GM12873 (cell line): ENCODE measurements around the gene TMEM190.

Experiments
- TF ChIP-seq, protein P1 (sequence below): IDR thresholded peaks from 2 replicates; pipeline ENCODE4 v1.5.1; 2012; ENCODE audit warnings: low read depth, mild to moderate bottlenecking, moderate library complexity, low read length, control low read depth; ENCODE audit not compliant: insufficient read depth; ENCODE audit errors: missing control alignments

Gene TMEM190

DNA sequence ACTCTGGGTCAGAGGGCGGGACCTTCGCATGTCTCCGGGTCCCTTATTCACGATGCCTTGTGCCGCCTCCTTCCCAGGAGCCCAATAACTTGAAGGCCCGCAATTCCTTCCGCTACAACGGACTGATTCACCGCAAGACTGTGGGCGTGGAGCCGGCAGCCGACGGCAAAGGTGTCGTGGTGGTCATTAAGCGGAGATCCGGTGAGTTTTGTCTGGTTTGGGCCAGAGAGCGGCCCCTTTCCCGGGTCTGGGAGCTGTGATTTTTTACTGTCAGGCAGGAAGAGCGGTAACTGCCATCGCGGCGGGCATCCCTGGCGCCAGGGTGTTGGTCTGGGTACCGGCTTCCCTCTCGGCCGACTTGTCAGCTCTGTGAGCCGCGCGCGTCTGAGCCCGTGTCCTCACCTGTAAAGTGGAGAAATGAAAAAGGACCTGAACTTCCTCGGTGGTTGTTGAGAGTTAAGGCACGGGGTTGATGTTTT is 9.9 kb downstream of the TMEM190 start:
- TF ChIP-seq, protein P1, sequence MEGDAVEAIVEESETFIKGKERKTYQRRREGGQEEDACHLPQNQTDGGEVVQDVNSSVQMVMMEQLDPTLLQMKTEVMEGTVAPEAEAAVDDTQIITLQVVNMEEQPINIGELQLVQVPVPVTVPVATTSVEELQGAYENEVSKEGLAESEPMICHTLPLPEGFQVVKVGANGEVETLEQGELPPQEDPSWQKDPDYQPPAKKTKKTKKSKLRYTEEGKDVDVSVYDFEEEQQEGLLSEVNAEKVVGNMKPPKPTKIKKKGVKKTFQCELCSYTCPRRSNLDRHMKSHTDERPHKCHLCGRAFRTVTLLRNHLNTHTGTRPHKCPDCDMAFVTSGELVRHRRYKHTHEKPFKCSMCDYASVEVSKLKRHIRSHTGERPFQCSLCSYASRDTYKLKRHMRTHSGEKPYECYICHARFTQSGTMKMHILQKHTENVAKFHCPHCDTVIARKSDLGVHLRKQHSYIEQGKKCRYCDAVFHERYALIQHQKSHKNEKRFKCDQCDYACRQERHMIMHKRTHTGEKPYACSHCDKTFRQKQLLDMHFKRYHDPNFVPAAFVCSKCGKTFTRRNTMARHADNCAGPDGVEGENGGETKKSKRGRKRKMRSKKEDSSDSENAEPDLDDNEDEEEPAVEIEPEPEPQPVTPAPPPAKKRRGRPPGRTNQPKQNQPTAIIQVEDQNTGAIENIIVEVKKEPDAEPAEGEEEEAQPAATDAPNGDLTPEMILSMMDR, result no peak

DNA sequence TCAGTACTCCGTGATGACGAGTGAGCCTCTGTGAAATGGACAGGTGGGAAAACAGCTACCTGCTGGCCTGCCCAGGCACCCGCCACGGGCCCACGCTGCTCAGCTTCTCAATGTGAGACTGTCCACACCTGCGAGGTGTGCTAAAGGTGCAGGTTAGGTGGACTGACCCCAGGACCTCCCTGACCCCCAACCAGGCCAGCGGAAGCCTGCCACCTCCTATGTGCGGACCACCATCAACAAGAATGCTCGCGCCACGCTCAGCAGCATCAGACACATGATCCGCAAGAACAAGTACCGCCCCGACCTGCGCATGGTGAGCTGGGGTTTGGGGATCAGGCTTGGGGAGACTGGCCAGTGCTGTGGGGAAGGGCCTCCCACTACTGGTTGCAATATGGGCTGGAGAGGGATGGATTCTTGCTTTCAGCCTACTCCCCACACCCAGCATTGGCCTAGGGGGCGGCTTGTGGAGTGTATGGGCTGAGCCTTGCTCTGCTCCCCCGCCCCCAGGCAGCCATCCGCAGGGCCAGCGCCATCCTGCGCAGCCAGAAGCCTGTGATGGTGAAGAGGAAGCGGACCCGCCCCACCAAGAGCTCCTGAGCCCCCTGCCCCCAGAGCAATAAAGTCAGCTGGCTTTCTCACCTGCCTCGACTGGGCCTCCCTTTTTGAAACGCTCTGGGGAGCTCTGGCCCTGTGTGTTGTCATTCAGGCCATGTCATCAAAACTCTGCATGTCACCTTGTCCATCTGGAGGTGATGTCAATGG is 11.3 kb downstream of the TMEM190 start:
- TF ChIP-seq, protein P1, result no peak

DNA sequence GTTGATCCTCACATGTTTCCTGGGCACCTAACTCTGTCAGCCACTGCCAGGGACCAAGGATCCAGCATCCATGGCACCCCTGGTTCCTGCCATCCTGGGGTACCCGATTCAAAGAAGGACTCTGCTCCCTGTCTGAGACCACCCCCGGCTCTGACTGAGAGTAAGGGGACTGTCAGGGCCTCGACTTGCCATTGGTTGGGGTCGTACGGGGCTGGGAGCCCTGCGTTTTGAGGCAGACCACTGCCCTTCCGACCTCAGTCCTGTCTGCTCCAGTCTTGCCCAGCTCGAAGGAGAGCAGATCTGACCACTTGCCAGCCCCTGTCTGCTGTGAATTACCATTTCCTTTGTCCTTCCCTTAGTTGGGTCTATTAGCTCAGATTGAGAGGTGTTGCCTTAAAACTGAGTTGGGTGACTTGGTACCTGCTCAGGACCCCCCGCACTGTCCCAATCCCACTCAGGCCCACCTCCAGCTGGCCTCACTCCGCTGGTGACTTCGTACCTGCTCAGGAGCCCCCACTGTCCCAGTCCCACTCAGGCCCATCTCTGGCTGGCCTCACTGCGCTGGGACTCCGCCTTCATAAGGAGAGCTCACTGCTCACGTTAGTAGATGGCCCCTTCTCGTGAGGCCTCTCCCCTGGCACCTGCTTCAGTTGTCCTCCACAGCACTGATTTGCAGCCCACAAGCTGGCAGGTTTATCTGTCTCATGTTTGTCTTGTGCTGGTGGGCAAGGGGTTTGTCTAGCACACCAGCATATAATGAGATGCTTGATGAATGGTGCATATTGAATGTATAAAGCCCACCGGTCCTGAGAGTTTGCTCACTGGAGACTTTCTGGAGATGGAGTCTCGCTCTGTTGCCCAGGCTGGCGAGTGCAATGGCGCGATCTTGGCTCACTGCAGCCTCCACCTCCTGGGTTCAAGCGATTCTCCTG is 13.0 kb downstream of the TMEM190 start:
- TF ChIP-seq, protein P1, result no peak

DNA sequence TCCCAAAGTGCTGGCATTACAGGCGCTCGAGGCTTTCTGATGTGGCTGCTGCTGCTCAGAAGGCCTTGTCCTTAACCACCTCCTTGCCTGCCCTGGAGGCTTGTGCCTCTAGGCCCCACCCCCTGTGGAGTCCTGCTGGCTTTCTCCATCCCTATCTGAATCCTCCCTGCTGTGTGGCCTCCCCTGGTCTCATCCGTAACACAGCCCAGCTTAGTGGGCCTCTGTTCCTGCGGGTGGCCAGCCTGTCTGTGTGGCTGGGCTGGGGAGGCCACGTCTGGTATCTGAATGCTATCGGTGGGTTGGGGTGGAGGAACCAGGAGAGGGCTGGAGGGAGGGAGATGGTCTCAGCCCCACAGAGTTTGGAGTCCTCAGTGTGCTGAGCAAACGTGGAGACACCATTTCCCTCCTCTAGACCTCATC is 13.8 kb downstream of the TMEM190 start:
- TF ChIP-seq, protein P1, result no peak

DNA sequence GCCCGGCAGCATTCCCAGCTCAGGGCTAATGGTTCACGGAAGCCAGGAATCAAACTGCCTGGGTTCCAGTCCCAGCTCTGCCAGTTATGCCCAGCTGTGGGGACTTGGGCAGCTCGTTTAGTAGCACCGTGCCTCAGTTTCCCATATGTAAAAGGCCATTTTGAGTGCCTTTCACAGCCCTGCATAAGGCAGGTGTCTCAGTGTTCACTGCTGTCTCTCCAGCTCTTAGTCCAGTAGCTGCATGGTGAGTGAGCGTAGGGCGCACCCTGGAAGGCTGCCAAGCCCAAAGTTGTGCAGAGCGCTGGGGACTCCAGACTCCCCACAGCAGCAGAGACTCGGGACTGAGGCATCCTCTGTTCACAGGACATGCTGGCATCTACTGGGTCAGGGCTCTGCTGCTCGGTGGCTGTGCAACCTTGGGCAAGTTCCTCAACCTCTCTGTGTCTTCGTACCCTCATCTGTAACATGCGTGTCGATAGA is 14.6 kb downstream of the TMEM190 start:
- TF ChIP-seq, protein P1, result no peak

DNA sequence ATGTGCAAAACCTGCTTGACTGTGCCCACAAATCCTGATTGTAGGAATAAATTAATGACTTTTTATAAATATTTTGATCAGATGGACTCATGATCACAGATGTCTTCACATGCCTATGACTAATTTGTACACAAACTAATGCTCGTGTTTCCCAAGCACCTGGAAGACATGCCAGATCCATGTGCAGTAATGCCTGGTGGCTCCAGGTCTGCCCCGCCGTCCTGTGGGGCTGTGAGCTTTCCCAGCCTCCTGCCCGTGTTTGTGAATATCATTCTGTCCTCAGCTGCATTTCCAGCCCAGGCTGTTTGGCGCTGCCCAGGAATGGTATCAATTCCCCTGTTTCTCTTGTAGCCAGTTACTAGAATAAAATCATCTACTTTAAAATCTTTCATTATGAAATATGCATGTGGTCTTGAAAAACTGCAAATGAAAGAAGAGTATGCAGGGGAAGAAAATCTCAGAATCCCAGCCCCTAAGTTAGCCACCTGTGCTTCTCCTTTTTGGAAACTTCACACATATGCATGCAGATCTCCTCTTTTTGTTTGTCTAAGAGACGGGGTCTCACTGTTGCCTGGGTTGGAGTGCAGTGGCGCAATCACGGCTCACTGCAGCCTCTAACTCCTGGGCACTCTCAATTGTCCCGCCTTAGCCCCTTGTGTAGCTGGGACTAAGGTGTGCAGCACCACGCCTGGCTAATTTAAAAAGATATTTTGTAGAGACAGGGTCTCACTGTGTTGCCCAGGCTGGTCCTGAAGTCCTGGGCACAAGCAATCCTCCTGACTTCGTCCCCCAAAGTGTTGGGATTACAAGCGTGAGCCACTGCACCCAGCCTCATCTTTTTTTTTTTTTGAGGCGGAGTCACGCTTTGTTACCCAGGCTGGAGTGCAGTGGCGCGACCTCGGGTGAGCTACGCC is 15.3 kb downstream of the TMEM190 start:
- TF ChIP-seq, protein P1, result no peak
